ENCODE results near the gene ARL5A. TPM values are rescaled to one million over a fixed set of nuclear protein-coding genes. Genes with fewer than 3 reads are reported as not detected.

Gene ARL5A
- total RNA-seq, 1 donor from 2014 or later, result 30.3 TPM

- H3K4me3 Mint-ChIP-seq (ENCODE audit: unreplicated experiment), result peak overlapping the region; percentile 91
- peaks cover 9% of the 10 kb centered on the region for H3K9me3 Mint-ChIP-seq (ENCODE audit: unreplicated experiment)
- H3K36me3 Mint-ChIP-seq (ENCODE audit: unreplicated experiment), result no peaks in the 10 kb centered on the region
- H3K27ac Mint-ChIP-seq (ENCODE audit: unreplicated experiment), result peak overlapping the region; percentile 83
- no peak for DNase-seq
- TF ChIP-seq CTCF (IDR thresholded peaks at IDR 0.05; ENCODE audit: partially characterized antibody, unreplicated experiment), result no peak
- H3K4me1 Mint-ChIP-seq (ENCODE audit: low read depth, unreplicated experiment), result peaks cover 16% of the 10 kb centered on the region
- peaks cover 5% of the 10 kb centered on the region for H3K27me3 Mint-ChIP-seq (ENCODE audit: unreplicated experiment)
Observed at GRCh38 chr2:151828890-151829324, 686 bp upstream of the ARL5A start.

- Mint-ChIP-seq H3K36me3 (ENCODE audit: unreplicated experiment) (no peaks in the 10 kb centered on the region), H3K4me3 (ENCODE audit: unreplicated experiment) (peak overlapping the region; percentile 96), H3K27me3 (ENCODE audit: unreplicated experiment) (peaks cover 5% of the 10 kb centered on the region), H3K27ac (ENCODE audit: unreplicated experiment) (peak overlapping the region; percentile 94), H3K9me3 (ENCODE audit: unreplicated experiment) (peaks cover 9% of the 10 kb centered on the region), H3K4me1 (ENCODE audit: low read depth, unreplicated experiment) (peaks cover 20% of the 10 kb centered on the region)
- no peak for TF ChIP-seq CTCF (IDR thresholded peaks at IDR 0.05; ENCODE audit: partially characterized antibody, unreplicated experiment)
- peak; percentile 23 for DNase-seq
Observed at GRCh38 chr2:151827564-151828142, 568 bp downstream of the ARL5A start.

- Mint-ChIP-seq H3K27ac (ENCODE audit: unreplicated experiment) (no peak overlapping the region), H3K27me3 (ENCODE audit: unreplicated experiment) (peaks cover 5% of the 10 kb centered on the region), H3K4me1 (ENCODE audit: low read depth, unreplicated experiment) (peaks cover 21% of the 10 kb centered on the region)
Observed at GRCh38 chr2:151826737-151827157, 1.5 kb downstream of the ARL5A start.

DNA sequence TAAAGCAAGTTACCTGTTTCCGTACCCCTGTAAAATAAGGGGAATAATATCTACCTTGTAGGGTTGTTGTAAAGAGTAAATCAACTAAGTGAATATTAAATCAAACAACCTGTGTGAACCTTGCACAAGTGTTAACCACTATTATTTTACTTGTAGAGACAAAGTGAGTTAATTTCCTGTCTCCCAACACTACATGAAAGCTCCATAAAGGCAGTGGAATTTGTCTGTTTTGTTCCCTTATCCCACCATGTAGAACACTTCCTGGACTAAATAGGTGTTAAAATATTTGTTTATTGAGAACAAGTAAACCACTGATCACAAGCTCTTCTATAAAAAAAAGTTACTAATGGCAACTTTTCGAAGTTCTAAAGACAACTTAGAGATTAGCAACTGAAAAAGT is 3.3 kb downstream of the ARL5A start:
- Mint-ChIP-seq H3K36me3 (ENCODE audit: unreplicated experiment) (no peaks in the 10 kb centered on the region), H3K9me3 (ENCODE audit: unreplicated experiment) (peaks cover 10% of the 10 kb centered on the region), H3K27me3 (ENCODE audit: unreplicated experiment) (peaks cover 6% of the 10 kb centered on the region), H3K27ac (ENCODE audit: unreplicated experiment) (no peak overlapping the region), H3K4me3 (ENCODE audit: unreplicated experiment) (no peak overlapping the region), H3K4me1 (ENCODE audit: low read depth, unreplicated experiment) (peaks cover 21% of the 10 kb centered on the region)
- DNase-seq, result no peak
- no peak for TF ChIP-seq CTCF (IDR thresholded peaks at IDR 0.05; ENCODE audit: partially characterized antibody, unreplicated experiment)

More at GRCh38 chr2:151826737-151827157, 1.5 kb downstream of the ARL5A start:
- no peak for TF ChIP-seq CTCF (IDR thresholded peaks at IDR 0.05; ENCODE audit: partially characterized antibody, unreplicated experiment)
- H3K36me3 Mint-ChIP-seq (ENCODE audit: unreplicated experiment), result no peaks in the 10 kb centered on the region
- H3K9me3 Mint-ChIP-seq (ENCODE audit: unreplicated experiment), result peaks cover 9% of the 10 kb centered on the region
- no peak for DNase-seq
- H3K4me3 Mint-ChIP-seq (ENCODE audit: unreplicated experiment), result peak overlapping the region; percentile 96

GRCh38 chr2:151823651-151824050 is 4.6 kb downstream of the ARL5A start:
- Mint-ChIP-seq H3K4me1 (ENCODE audit: low read depth, unreplicated experiment) (peaks cover 17% of the 10 kb centered on the region), H3K9me3 (ENCODE audit: unreplicated experiment) (peaks cover 5% of the 10 kb centered on the region), H3K27me3 (ENCODE audit: unreplicated experiment) (peaks cover 4% of the 10 kb centered on the region), H3K27ac (ENCODE audit: unreplicated experiment) (no peak overlapping the region), H3K36me3 (ENCODE audit: unreplicated experiment) (no peaks in the 10 kb centered on the region), H3K4me3 (ENCODE audit: unreplicated experiment) (no peak overlapping the region)
- DNase-seq, result peak; percentile 17
- TF ChIP-seq CTCF (IDR thresholded peaks at IDR 0.05; ENCODE audit: partially characterized antibody, unreplicated experiment), result no peak
